NCI-H146 treated with DMSO at 0.1 percent for 48 hours (cell line): Measurements from ENCODE around the gene EFHD2.
A peak's percentile ranks its signal among the peaks of the same experiment; 100 is the strongest.
"Not testable (repeated sequence)": the region's sequence is repeated elsewhere in the genome, so short reads cannot be mapped to it uniquely, and the experiment has no call there.

Experiments
- DNase-seq: peaks from one replicate; lab custom pipeline; 2025; ENCODE audit not compliant: unreplicated experiment; lab: John Stamatoyannopoulos, UW

Gene EFHD2, protein sequence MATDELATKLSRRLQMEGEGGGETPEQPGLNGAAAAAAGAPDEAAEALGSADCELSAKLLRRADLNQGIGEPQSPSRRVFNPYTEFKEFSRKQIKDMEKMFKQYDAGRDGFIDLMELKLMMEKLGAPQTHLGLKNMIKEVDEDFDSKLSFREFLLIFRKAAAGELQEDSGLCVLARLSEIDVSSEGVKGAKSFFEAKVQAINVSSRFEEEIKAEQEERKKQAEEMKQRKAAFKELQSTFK

DNA sequence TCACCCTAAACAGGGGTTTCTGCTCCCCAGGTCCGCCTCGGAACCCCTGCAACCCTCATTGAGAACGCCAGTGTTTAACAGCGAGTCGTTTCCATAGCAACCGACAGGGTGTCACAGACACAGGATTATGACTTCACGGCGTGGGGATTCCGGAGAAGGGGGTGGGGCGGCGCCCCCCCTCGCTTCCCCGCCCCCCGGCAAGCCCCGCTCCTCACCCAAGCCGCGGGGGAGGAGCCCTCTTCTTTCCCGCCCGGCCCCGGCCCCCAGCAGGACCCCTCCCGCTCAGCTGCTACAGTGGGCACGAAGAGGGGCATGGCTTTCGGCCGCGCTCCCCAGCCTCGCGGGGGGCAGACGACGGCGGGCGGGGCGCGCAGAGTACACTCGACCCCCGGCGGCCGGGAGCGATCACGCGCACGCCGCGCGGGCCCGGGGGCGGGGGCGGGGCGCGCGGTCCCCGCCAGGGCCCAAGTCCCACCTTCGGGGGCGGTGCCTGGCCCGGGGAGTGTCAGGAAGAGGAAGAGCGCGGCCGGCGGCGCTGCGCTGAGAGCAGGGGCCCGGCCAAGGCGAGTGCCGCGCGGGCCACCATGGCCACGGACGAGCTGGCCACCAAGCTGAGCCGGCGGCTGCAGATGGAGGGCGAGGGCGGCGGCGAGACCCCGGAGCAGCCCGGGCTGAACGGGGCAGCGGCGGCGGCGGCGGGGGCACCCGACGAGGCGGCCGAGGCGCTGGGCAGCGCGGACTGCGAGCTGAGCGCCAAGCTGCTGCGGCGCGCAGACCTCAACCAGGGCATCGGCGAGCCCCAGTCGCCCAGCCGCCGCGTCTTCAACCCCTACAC is at the start of gene EFHD2:
TSS of gene EFHD2 (plus strand) at position 501 of the 835 bp plus-strand sequence. CDS start at position 585, 84 bp downstream.
- peak; percentile 44 for DNase-seq

DNA sequence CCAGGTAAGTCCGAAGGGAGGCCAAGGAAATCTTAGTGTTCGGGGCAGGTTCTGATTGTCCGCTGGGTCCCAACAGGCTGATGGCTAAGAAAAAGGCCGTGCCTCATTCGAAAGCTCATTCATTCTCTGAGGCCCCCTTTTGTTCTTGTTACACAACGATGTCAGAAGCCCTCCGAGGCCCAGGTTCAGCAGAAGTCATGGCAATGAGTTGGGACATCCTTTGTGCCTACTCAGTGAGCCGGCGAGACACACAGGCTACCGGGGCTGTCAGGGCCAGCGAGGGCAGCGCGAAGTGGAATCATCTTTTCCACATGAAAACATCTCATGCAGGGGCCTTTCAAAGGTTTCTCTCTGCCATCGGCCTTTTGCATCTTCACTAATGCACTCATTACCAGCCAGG is 49.0 kb upstream of the EFHD2 start:
- no peak for DNase-seq

DNA sequence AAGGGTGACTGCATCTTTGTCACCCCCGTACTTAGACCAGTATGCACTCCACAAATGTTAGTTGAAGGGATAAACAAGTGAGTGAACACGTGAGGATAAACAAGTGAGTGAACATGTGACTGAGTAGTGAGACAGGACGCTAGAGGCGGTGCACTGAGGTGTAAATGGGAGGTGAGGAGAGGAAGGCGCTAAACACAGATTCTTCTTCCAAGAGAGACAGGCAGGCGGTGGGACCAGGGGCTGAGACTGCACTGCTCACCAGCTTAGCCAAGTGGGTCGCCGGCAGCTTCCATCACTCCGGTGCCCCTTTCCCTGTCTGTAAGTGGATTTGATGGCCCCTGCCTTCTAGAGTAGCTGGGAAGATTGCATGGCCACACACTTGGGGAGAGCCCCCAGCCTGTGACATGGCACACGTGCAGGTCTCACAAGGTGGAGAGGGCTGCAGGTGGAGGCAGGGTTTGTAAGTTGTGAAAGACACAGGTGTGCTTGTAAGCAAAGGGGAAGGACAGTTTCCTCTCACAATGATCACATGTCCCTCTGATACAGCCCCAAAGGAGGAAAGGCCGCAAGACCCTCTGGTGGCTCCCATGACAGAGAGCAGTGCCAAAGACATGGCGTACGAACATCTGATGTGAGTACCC is 47.5 kb upstream of the EFHD2 start:
- DNase-seq, result no peak

DNA sequence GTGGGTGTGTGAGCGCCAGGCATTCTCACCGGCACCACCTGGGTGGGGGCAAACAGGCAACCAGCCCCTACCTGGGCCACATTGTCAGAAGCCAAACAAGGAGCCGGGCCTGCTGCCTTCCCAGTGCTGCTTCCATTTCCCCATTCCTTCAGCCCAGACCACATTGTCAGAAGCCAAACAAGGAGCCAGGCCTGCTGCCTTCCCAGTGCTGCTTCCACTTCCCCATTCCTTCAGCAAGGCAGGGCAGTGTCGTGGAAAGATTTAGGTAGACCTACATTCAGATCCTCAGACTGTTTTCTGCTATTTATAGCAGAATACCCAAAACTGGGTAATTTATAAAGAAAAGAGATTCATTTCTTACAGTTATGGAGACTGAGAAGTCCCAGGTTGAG is 47.0 kb upstream of the EFHD2 start:
- DNase-seq, result no peak

DNA sequence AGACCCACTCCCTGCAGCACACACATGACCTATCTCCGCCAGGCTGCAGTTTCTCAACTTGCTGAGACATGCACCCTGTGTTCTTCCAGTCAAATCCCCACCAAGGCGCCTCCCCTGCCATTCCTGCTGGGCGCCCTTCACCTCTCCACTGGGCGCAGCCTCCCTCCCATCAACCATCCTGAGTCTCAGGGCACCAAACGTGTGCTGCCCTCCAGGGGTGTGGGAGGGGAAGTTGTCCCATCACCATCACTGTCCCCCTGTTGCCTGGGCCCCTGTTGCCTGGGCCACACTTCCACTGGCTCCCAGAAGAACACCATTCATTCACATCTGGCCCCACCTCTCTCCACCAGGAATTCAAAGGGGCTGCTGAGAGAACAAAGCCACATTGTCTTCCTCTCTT is 44.9 kb upstream of the EFHD2 start:
- no peak for DNase-seq

DNA sequence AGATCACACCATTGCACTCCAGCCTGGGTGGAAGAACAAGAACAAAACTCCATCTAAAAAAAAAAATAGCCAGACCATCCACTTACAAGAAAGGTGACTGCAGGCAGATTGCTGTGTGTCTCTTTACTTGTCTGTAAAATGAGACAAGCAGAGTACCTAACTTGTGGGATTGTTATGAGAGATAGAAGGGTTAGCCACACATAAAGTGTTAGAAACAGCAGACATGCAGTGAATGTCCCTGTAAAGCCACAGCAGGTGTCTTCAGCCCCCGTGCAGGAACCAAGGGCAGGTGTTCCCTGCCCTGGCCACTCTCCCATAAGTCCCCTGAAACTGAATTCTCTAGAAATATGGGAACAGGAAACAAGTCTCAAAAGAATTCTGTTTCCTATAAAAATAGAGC is 40.8 kb upstream of the EFHD2 start:
- DNase-seq, result no peak

DNA sequence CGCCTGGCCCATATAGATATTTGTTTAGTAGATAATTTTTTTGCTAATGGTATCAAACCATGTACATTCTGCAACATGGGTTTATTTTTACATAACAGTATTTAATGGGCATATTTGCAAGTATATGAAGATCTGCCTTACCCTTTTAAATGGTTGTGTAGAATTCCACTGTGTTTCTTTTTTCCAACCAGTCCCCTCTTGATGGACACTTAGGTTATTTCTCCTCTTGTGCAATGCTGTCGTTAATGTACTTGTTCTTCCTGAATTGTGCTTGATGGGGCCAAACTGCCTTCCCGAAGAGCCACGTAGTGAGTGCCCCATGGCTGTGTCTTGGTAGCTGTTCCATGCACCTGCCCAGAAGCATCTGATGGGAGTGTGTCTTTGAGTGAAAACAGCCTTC is 39.4 kb upstream of the EFHD2 start:
- DNase-seq, result no peak

DNA sequence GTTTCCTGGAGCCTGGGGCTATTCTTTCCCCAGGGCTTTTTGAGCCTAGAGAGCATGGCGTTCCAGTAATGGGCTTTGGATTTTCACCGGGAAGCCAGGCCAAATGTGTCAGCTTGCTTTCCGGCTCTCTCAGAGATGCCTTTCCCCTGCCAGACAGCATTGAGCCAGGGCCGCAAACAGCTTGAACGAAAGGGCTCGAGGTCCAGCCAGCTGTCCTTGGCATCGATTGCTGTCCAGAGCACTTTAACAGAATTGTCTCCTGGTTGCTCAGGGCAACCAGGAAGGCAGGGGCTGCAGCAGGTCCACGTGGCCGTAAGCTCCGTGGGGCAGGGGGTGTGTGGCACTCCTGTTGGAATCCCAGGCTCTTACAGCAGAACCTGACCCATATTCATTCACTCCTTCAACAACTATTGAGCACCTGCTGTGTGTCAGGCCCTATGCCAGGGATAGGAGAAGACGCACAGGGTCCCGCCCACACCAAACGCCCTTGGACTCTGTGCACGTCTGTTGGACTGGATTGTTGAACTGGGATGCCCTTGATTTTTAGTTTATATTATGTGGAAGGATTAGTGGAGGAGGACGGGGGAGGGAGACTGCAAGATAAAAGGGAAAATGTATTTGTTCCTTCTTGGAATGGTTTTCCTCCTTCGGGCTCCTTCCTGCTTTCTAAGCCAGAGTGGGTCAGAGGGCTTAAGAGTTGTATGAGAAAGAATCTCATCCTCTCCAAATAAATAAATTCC is 38.7 kb upstream of the EFHD2 start:
- no peak for DNase-seq

DNA sequence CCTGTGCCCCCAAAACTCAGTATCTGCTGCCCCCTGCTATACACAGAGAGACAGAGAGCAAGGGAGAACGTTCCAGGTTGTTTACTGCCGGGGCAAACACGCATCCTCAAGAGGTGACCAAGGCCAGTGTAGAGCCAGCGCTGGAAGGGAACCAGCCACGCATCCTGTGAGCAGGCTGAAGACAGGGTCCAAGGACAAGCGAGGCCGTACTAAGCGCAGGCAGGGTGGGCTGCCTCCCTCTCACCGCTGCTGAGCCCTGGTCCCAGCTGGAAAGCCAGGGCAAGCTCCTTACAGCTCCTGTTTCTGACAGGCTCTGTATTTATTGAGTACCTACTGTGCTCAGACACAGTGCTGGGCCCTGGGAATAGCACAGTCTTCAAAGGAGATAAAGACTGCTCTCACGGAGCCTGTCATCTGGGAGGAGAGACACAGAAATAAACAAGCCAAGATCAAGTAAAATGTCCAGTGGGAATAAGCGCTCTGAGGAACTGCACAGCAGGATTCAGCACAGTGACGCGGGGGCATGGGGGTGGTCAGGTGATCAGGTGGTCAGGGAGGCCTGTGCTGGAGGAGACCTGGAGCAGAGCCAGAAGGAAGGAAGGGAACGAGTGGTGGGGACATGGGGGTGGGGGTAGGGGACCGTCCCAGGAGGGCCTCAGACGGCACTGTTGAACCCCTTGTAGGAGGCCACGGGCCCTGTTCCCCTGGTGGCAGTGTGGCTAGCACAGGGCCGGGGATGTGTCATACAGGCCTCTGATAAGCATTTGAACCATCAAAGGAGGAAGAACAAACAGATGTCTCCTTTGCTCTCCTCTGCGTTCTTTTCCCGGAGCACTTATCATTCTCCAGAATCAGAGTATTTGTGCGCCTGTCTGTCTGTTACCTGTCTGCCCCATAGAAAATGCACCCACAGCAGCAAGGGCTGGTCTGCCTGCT is 37.8 kb upstream of the EFHD2 start:
- DNase-seq, result no peak

DNA sequence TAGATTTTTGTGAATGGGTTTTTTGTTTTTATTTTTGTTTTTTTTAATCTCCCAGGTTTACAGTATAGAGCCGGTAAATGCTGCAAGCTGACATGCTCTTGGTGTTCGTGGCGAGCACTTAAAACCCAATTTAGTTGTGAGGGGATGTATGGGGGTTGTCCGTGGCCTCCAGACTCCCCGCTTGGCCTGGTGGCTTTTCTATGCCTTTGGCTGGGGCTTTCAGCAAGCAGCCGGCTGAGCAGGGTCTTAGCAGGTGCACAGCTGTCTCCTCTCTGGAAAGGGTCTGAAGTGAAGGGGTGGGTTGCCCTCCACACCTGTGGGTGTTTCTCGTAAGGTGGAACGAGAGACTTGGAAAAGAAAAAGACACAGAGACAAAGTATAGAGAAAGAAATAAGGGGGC is 31.0 kb upstream of the EFHD2 start:
- no peak for DNase-seq

DNA sequence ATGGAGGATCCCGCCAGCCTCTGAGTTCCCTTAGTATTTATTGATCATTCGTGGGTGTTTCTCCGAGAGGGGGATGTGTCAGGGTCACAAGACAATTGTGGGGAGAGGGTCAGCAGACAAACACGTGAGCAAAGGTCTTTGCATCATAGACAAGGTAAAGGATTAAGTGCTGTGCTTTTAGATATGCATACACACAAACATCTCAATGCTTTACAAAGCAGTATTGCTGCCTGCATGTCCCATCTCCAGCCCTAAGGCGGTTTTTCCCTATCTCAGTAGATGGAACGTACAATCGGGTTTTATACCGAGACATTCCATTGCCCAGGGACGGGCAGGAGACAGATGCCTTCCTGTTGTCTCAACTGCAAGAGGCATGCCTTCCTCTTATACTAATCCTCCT is 30.5 kb upstream of the EFHD2 start:
- DNase-seq, result not testable (repeated sequence)

DNA sequence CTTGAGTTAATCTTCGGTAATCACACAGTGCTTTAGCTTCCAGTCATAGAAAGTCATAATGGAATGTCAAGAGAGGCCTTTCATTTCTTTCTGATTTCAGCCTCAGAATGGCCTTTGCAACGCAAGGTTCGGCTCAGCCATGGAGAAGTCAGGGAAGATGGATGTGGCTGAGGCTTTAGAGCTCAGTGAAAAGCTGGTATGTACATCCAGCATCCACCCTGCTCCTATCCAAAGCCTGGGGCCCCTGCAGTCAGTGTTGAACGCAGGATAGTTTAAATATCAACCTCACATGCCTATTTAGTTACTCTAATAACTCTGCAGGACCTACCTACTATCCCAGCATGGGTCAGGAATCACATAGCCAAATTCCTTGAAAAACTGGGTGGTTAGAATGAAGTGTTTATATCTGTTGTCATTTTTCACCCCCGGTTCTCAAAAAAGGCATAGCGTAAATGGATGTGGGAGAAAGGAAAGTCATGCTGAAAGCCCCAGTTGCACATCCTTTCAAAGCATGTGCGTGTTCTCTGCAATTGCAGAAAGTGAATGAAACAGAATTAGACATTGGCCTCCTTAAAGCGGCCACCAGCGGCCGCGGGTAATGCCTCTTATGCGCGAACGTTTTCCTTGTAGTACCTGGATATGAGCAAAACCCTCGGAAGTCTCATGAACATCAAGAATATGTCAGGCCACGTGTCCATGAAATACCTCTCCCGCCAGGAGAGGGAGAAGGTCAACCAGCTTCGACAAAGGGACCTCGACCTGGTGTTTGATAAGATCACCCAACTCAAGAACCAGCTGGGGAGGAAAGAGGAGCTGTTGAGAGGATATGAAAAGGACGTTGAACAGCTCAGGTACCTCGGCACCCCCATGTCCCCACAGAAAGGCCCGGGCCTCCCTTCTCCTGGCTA is 28.8 kb upstream of the EFHD2 start:
- no peak for DNase-seq

DNA sequence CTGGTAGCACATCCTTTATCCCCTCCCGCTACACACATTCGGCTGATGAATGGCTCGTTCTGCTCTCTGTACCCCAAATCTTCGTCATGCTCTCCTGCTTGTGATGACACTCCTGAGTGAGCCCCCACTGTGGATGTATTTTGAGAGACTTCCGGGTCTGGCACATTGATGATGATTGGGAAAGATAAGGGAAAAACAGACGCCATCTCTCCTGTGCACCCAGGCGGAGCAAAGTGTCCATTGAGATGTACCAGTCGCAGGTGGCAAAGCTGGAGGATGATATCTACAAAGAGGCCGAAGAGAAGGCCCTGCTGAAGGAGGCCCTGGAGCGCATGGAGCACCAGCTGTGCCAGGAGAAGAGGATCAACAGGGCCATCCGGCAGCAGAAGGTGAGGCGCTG is 27.9 kb upstream of the EFHD2 start:
- DNase-seq, result no peak

DNA sequence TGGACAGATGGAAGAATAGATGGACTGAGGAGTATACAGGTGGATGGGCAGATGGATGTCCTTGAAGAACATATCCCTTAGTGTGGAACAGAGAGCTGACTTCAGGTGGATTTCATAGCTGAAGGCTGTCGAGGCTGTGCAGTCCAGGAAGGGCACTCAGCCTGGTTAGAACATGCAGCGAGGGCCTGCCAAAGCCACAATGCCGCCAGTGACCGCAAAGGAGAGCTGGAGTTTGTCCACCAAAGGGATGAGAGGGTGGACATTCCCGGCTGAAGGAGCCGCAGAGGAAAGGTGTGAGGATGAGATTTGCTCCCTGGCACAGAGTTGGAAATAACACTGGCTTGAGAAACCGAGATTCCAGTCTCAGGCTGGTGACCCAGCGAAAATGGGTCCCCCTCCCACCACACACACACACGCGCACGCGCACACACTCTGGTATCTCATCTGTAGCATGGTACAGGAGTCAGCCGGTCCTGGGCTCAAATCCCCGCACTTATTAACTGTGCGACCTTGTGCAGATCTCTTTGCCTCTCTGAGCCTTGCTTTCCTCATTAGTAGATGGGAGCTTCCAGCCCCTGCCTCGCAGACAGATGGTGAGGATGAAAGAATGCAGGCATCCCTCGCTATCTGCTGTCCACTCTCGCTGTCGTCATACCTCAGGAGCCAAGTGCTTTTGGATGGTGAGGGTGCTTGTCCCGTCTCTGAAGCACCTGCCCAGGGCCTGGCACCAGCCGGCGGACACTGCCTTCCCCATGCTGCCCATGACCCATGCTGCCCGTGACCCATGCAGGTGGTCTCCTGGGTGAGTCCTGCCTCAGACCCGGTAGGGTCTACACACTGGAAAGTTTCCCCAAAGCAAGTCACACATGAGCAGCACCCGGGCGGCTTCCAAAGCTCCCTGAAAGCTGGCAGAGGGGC is 26.8 kb upstream of the EFHD2 start:
- no peak for DNase-seq

DNA sequence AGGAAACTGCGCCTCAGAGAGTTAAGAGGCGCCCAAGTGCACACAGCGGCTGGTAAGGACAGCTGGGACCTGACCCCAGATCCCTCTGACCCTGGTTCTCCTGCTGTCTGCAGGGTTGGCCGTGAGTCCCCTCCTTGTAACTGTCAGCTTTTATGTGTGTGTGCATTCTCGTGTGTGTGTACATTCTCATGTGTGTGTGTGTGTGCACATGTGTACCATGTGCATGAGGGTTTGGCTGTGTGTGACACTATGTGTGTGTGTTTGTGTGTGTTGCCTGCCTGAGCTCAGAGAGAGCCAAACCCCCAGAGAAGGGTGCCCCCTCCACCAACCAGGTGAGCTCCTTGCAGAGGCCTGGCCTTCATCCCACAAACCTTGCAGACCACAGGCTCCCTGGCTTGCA is 25.9 kb upstream of the EFHD2 start:
- no peak for DNase-seq

DNA sequence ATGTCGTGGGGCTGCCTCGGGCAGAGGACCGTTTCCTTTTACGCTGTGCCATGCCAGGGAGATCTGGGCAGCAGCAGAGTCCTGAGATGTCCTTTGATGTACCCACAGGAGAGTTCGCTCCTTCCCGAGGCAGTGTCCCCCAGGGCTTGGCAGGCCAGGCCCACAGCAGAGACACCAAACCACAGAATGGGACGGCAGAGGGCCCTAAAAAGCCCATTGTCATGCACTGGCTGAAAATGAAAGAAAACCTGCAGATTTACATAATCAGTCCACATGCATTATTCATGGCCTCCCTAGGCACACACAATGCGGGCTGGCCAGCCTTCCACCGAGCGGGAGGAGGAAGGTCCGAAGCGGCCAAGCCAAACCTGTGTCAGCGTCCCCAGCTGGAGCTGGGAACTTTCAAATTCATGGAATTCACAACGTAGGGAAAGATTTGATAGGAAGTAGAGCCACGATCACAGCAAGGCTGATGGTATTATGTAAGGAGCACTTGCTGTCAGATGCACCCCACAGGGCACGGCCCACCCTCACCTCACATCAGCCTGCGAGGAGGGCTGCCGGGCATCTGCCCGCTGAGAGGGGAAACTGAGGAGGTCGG is 25.3 kb upstream of the EFHD2 start:
- no peak for DNase-seq

DNA sequence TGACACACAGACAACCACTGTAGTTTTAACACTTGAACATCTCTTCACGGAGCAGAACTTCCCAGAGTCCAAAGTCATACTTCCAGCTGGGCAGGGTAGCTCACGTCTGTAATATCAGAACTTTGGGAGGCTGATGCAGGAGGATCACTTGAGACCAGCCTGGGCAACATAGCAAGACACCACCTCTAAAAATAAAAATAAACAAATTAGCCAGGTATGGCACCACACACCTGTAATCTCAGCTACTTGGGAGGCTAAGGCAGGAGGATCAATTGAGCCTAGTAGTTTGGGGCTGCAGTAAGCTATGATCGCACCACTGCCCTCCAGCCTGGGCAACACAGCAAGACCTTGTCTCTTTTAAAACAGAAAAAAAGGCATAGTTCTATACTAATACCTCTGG is 24.3 kb upstream of the EFHD2 start:
- DNase-seq, result no peak

DNA sequence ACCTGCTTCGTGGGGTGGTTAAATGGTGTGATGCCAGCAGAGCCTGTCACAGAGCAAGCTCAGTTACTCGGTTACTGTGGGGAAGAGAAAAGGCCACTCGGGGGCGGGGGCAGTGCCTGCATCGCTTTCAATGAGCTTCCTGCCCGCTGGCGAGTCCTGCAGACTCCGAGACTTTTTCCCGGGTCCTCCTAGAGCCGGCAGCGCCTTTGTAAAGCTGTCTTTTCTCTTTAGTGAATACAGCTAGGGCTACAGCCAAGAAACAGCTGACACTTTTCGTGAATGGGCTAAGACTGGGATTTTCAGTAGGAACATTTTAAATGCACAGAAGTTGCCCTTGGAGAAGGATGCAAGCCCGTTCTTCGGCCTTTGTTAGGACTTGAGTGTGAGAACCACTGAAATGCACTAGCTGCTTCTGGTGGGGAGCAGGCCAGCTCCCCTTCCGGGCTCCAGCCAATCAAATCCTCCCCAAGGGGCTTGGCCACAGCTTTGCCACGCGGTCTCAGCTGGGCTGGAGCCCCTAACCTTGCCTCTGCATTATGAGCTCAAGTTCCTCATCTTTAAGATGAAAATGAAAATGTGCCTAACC is 23.4 kb upstream of the EFHD2 start:
- DNase-seq, result no peak
